ENCODE data around the gene NR5A2.

NR5A2 gene

DNA sequence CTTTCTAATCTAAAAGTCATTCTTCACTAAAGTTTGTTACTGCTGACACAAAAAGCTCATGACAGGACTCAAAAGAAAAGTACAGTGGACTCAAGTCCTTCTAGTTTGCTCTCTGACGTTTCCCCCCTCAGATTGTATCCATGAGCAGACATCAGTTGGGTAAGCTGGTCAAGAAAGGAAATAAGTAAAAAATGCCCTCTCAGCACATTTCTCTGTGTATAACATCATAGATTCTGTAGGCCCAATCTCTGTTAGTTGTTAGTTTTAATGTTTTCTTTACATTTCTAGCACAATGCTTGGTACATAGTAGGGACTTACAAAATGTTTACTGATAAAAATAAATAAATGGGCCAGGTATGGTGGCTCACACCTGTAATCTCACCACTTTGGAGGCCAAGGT lies 96.8 kb downstream of the NR5A2 start:
- DNase-seq (ENCODE audit: low read depth), result no peak

GRCh38 chr1:200128081-200128480 lies 100.6 kb downstream of the NR5A2 start:
- DNase-seq (ENCODE audit: low read depth), result no peak

DNA sequence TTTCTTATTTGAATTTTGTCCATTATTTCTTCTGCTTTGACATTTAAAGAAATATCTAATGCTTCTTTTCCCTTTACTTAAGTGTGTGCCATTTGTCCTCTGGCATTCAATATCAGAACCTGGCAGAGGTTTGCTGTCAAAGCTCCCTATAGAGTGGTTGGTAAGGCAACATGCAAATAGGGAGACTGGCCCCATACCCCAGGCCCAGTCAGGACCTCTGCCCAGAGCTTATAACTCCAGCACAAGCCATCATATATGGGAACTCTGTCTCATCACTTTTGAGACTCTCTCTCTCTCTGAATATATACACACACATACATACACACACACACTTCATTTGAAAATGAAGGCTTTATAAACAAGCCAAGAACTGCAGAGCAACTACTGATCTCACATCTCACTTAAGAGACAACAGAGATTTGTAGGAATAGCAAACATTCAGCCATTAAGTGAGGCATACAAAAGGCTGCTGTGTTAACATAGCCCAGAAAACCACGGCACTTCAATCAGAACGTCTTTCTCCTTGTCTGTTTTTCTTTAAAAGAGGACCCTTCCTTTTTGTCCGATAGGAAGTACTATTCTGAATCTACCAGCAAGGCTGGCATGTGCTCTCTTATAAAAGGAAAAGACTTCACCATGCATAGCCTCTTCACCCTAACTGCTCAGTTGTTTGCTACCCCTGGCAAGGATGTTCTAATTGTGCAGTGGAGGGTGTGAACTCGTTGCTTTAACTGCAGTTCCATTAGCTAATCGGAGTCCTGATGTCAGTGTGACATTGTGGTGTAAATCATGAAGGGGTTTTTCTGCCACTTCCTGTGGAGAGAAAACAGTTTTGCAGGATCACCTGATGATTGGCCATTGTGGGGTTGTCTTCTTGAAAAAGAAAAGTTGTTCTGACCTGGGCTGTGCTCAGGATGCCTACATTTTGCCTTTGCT lies 101.7 kb downstream of the NR5A2 start:
- DNase-seq (ENCODE audit: low read depth), result no peak

DNA sequence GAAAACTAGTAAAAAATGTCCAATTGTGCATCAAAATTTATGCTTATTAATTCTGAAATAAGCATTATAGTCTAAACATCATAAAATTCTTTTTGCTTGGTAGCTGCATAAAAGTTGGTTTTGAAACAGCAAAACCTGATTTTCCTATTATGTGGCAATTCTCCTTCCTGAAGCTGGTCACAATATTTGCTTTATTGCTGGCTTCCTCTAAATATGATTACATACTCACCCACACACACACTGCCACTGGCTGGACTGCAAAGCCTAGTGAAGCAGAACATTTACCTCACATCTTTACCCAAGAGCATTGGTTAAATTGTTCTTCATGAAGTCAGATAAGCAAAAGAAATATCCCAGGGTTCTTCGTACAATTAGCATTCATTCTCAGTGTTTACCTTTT lies 103.0 kb downstream of the NR5A2 start:
- peak; percentile 58 for DNase-seq (ENCODE audit: low read depth)

DNA sequence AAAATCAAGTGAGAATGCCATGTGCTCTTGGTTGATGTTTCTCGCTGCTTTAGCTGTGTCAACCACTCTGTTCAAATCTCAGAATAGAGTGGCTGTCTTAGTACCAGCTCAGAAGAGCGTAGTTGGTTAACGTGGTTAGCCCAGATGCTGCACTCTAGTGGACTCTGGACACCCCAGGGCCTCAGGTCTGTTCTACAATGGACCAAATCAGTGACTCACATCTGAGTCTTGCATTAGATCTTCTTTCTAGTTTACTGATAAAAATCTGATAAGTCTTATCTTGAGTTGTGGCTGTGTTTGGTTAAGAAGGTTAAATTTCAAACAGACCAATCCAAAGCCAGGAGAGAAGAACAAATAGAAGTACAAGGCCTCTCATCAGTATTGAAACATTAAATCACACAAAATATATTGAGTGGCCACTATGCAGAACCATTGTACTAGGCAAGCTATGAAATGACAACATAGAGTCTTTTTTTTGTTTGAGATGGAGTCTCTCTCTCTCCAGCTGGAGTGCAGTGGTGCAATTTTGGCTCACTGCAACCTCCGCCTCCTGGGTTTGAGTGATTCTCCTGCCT lies 104.1 kb downstream of the NR5A2 start:
- DNase-seq (ENCODE audit: low read depth), result peak; percentile 74

DNA sequence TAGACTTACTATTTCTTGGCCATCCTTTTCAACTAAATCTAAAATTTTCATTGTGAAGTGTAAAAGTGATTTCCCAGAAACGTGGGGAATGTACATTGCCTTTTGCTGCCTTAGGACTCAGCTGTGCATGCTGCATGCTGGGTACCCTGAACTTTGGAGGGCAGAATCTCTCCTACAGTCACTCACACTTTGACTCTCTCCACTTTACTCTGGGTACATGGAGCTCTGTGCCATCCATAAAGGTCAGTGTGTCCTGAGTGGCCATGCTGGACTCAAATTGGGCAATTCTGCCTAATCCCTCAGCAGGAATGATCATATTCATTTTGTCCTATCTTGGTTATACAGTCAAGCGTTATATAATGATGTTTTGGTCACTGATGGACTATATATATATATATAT lies 105.6 kb downstream of the NR5A2 start:
- DNase-seq (ENCODE audit: low read depth), result no peak

DNA sequence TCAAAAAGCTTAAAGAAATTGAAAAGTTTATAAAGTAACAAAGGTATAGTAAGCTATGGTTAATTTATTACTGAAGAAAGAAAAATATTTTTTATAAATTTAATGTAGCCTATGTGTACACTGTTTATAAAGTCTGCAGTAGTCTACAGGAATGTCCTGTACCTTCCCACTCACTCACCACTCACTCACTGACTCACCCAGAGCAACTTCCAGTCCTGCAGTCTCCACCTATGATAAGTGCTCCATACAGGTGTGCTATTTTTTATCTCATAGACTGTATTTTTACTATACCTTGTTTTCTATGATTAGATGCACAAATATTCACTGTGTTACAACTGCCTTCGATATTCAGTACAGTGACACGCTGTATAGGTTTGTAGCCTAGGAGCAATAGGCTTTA lies 106.6 kb downstream of the NR5A2 start:
- DNase-seq (ENCODE audit: low read depth), result no peak

DNA sequence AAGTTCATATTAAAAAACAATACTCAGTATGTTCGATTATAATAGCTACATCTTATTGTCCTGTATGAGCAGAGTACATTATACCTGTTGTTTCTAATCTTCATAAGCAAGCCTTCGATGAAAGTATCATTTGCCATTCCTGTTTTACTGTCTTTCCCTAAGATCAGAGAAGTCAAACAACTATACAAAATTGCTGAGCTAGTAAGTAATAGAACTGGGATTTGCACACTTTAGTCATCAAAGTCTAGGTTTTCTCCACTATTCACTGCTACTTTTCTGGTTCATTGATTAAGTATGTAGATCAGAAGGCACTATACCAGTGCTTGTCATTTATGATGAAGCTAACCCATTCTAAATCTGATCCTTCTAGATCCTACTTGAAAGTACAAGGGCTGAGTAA lies 108.9 kb downstream of the NR5A2 start:
- no peak for DNase-seq (ENCODE audit: low read depth)

GRCh38 chr1:200139661-200140250 lies 112.2 kb downstream of the NR5A2 start:
- DNase-seq (ENCODE audit: low read depth), result peak; percentile 69

DNA sequence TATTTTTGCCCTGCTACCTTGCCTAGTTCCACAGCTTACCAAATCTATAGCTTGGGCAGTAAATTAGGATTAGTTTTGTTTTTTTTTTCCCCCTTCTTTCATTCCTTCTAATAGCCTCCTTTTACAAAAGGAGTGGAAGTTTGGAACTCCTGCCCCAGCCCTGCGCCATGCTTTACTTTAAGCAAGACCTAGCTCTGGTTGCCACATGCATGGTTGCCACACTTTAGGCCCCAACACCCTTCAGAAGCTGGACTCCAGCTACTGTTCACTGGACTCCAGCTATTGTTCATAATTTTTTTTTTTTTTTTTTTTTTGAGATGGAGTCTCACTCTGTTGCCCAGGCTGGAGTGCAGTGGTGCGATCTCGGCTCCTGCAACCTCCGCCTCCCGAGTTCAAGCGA lies 115.8 kb downstream of the NR5A2 start:
- no peak for DNase-seq (ENCODE audit: low read depth)

DNA sequence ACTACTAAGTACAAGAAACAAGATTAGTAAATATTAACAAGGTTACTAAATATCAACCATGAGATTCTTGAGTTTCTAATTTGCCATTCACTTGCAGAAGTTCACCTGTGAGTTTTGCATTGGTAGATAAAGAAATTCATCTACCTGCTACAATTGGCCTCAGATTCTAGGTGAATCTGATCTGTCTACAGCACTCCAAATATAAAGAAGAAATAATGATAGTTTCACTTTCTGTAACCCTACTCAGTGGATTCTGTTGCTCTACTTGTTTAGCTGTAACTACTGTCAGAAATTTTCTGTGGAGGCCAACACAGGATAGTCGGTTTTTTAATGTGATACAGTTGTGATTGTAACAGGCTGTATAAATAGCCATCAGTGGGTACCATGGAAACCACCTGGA lies 118.6 kb downstream of the NR5A2 start:
- no peak for DNase-seq (ENCODE audit: low read depth)

- no peak for DNase-seq (ENCODE audit: low read depth)
Measured at GRCh38 chr1:200147094-200147493, 119.6 kb downstream of the NR5A2 start.

DNA sequence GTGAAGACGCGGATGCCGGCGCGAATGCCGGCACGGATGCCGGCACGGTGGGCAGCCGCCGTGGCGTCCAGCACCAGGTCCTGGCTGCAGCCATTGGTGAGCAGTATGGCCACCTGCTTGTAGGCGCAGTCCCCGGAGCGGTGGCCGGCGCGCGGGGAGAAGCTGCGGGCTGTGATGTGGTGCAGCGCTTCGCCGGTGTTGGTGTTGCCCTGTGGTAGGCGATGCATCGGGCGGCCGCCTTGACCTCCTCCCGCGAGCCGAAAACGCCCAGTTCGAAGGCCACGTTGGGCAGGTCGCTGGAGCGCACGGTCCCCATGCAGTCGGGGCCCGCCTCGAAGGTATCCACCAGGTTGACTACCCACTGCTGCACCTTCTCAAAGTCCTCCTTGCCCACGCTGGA lies 120.2 kb downstream of the NR5A2 start:
- no peak for DNase-seq (ENCODE audit: low read depth)

- DNase-seq (ENCODE audit: low read depth), result no peak
Measured at GRCh38 chr1:200150006-200150405, 122.5 kb downstream of the NR5A2 start.

DNA sequence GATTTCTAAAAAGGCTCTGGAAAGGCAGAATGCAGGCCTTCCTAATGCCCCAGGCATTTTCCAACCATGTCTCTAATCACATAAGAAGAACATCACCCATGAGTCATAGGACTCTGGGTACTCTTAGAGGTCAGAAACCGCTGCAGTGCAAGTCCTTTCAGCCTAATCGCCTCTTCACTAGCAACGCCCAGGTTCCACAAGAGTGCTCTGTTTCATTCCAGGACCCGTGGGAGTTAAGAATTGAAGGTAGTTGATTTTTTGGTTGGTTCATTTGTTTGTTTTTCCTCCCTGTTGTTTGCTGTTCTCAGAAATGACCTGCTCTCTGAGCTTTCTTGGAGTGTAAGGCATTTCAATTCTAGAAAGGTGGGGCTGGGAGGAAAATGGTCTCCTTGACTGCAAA lies 123.2 kb downstream of the NR5A2 start:
- peak; percentile 83 for DNase-seq (ENCODE audit: low read depth)

GRCh38 chr1:200152336-200152735 lies 124.8 kb downstream of the NR5A2 start:
- no peak for DNase-seq (ENCODE audit: low read depth)

DNA sequence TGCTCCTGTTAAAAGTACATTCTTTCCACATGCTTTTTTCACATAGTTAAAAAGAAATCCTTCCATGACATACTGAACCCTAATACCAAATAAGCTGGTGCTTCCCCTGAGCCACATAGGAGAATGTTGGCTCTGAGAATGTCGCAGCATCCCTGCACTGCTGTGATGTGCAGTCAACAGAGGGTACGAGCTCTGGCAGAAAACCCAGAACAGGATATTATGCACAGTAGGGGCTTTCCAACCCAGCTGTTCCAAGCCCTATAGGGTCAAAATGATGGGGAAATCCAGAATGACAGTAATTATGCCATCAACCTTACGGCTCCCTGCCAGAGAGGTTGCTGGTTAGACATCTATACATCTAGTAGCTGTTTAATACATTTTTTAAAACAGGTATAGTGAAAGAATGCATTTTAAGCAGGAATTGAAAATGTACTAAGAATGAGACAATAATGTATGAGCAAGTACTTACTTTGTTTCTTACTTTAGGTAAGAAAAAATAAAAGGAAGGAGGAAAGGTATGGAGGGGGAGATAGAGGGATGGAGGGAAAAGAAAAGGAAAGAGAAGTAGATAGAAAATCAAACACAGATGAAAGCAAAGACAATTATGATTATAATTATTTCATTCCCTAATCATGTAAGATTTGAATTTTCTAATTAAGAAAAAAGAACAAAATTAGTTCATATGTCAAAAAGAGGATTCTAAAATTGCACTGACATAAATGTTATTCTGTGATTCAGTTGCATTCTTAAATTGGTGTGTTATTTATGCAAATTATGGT lies 126.0 kb downstream of the NR5A2 start:
- DNase-seq (ENCODE audit: low read depth), result no peak

DNA sequence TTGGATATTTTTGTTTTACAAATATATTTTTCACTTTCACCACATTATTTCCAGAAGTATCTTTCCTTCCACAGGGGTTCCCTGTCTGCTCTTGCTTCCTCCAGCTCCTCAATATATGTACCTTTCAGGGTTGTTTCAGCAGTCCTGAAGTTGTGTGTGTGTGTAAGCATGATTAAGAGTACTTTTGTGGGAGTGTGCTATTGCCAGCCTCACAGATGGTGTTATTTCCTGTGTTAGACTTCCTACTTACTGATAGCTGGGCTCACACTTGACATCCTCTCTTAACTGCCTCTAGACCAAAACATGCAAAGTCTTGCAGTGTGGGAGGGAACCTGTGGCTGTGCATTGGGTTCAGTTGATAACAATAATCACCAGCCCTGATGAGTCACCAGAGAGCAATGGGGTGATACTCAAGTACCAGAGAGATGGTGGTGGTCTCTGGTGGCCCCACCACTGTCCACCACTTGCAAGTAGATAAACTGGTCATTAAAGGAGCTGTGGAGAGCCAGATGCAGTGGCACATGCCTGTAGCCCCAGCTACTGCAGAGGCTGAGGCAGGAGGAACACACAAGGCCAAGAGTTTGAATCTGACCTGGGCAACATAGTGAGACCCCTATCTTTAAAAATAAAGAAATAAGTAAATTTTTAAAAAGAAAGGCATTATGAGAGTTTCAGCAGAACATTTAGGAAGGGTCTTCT lies 126.7 kb downstream of the NR5A2 start:
- peak; percentile 36 for DNase-seq (ENCODE audit: low read depth)

DNA sequence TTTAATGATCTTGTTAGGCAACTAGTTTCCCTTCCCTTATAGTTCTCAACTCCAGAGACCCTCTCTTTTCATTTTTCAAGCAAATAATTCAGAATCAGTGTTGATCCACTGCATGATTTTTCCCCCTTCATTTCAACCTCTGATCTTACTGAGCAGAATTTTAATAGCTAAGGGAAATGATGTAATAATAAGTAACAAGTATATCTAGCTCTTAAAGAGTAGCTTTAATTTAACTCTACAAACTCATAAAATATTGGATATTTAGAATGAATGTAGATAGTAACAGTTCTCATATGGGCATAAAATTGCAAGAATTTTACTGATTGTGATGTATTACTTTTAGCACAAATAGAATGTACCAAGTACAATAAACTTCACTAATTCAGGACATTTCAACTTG lies 130.2 kb downstream of the NR5A2 start:
- no peak for DNase-seq (ENCODE audit: low read depth)

- DNase-seq (ENCODE audit: low read depth), result no peak
Measured at GRCh38 chr1:200161801-200162200, 134.3 kb downstream of the NR5A2 start.

- DNase-seq (ENCODE audit: low read depth), result no peak
Measured at GRCh38 chr1:200162258-200162657, 134.7 kb downstream of the NR5A2 start.

- DNase-seq (ENCODE audit: low read depth), result no peak
Measured at GRCh38 chr1:200162877-200163276, 135.4 kb downstream of the NR5A2 start.

All from iris pigment epithelial cell (primary cell).